Measurements from ENCODE around the gene CYP46A1.
A peak's percentile ranks its signal among the peaks of the same experiment; 100 is the strongest.
"Not testable (repeated sequence)": the region's sequence is repeated elsewhere in the genome, so short reads cannot be mapped to it uniquely, and the experiment has no call there.

CYP46A1 gene

GRCh38 chr14:99683619-99684409, at the start of gene CYP46A1:
TSS of gene CYP46A1 (plus strand) at chr14:99684298. CDS start at chr14:99684418, 120 bp downstream.
- Mint-ChIP-seq H3K9me3 (no peaks in the 10 kb centered on the region), H3K27me3 (ENCODE audit: low read depth) (peaks cover 35% of the 10 kb centered on the region), H3K27ac (peak within 1 kb of the TSS; percentile 82), H3K4me3 (peak within 1 kb of the TSS; percentile 84), H3K4me1 (ENCODE audit: low read depth) (peaks cover 8% of the 10 kb centered on the region), H3K36me3 (ENCODE audit: low read depth) (no peaks in the 10 kb centered on the region)

GRCh38 chr14:99634443-99634842, 49.7 kb upstream of the CYP46A1 start:
- peaks cover 2% of the 10 kb centered on the region for H3K4me1 Mint-ChIP-seq (ENCODE audit: low read depth)
- H3K36me3 Mint-ChIP-seq (ENCODE audit: low read depth), result no peaks in the 10 kb centered on the region
- no peak overlapping the region for H3K4me3 Mint-ChIP-seq
- H3K9me3 Mint-ChIP-seq, result no peaks in the 10 kb centered on the region
- H3K27ac Mint-ChIP-seq, result no peak overlapping the region
- H3K27me3 Mint-ChIP-seq (ENCODE audit: low read depth), result no peaks in the 10 kb centered on the region

- no peaks in the 10 kb centered on the region for H3K27me3 Mint-ChIP-seq (ENCODE audit: low read depth)
- H3K9me3 Mint-ChIP-seq, result no peaks in the 10 kb centered on the region
- H3K36me3 Mint-ChIP-seq (ENCODE audit: low read depth), result no peaks in the 10 kb centered on the region
These were observed 49.0 kb upstream of the CYP46A1 start for GRCh38 chr14:99635116-99635515.

GRCh38 chr14:99636487-99636886, 47.6 kb upstream of the CYP46A1 start:
- Mint-ChIP-seq H3K27me3 (ENCODE audit: low read depth) (no peaks in the 10 kb centered on the region), H3K4me1 (ENCODE audit: low read depth) (peaks cover 2% of the 10 kb centered on the region), H3K9me3 (no peaks in the 10 kb centered on the region), H3K36me3 (ENCODE audit: low read depth) (no peaks in the 10 kb centered on the region), H3K27ac (no peak overlapping the region), H3K4me3 (no peak overlapping the region)

More at GRCh38 chr14:99635116-99635515, 49.0 kb upstream of the CYP46A1 start:
- peaks cover 2% of the 10 kb centered on the region for H3K4me1 Mint-ChIP-seq (ENCODE audit: low read depth)
- H3K4me3 Mint-ChIP-seq, result no peak overlapping the region
- no peak overlapping the region for H3K27ac Mint-ChIP-seq

GRCh38 chr14:99637624-99638023, 46.5 kb upstream of the CYP46A1 start:
- H3K9me3 Mint-ChIP-seq, result no peaks in the 10 kb centered on the region
- H3K4me1 Mint-ChIP-seq (ENCODE audit: low read depth), result peaks cover 2% of the 10 kb centered on the region
- H3K4me3 Mint-ChIP-seq, result no peak overlapping the region
- no peaks in the 10 kb centered on the region for H3K36me3 Mint-ChIP-seq (ENCODE audit: low read depth)
- peaks cover 5% of the 10 kb centered on the region for H3K27me3 Mint-ChIP-seq (ENCODE audit: low read depth)
- no peak overlapping the region for H3K27ac Mint-ChIP-seq

- not testable (repeated sequence) for H3K27ac Mint-ChIP-seq; H3K9me3 Mint-ChIP-seq; H3K4me3 Mint-ChIP-seq; H3K36me3 Mint-ChIP-seq (ENCODE audit: low read depth); H3K4me1 Mint-ChIP-seq (ENCODE audit: low read depth)
- H3K27me3 Mint-ChIP-seq (ENCODE audit: low read depth), result peaks cover 29% of the 10 kb centered on the region
These were observed 41.3 kb upstream of the CYP46A1 start for GRCh38 chr14:99642771-99643170.

GRCh38 chr14:99643343-99643742, 40.8 kb upstream of the CYP46A1 start:
- H3K27ac Mint-ChIP-seq, result no peak overlapping the region
- no peak overlapping the region for H3K4me3 Mint-ChIP-seq
- peaks cover 29% of the 10 kb centered on the region for H3K27me3 Mint-ChIP-seq (ENCODE audit: low read depth)

GRCh38 chr14:99644035-99644587, 40.0 kb upstream of the CYP46A1 start:
- Mint-ChIP-seq H3K4me3 (no peak overlapping the region), H3K36me3 (ENCODE audit: low read depth) (no peaks in the 10 kb centered on the region), H3K27ac (no peak overlapping the region), H3K27me3 (ENCODE audit: low read depth) (peaks cover 29% of the 10 kb centered on the region), H3K9me3 (no peaks in the 10 kb centered on the region), H3K4me1 (ENCODE audit: low read depth) (no peaks in the 10 kb centered on the region)

More at GRCh38 chr14:99643343-99643742, 40.8 kb upstream of the CYP46A1 start:
- no peaks in the 10 kb centered on the region for H3K9me3 Mint-ChIP-seq
- no peaks in the 10 kb centered on the region for H3K4me1 Mint-ChIP-seq (ENCODE audit: low read depth)
- no peaks in the 10 kb centered on the region for H3K36me3 Mint-ChIP-seq (ENCODE audit: low read depth)

GRCh38 chr14:99644723-99645544, 39.2 kb upstream of the CYP46A1 start, which contains the start of gene HHIPL1:
TSS of gene HHIPL1 (plus strand) at chr14:99645129. CDS start at chr14:99645208, 79 bp downstream.
- no peaks in the 10 kb centered on the region for H3K36me3 Mint-ChIP-seq (ENCODE audit: low read depth)
- peaks cover 29% of the 10 kb centered on the region for H3K27me3 Mint-ChIP-seq (ENCODE audit: low read depth)
- H3K27ac Mint-ChIP-seq, result no peak within 1 kb of the TSS
- no peaks in the 10 kb centered on the region for H3K4me1 Mint-ChIP-seq (ENCODE audit: low read depth)
- no peaks in the 10 kb centered on the region for H3K9me3 Mint-ChIP-seq
- no peak within 1 kb of the TSS for H3K4me3 Mint-ChIP-seq

- peaks cover 29% of the 10 kb centered on the region for H3K27me3 Mint-ChIP-seq (ENCODE audit: low read depth)
- no peaks in the 10 kb centered on the region for H3K9me3 Mint-ChIP-seq
- H3K36me3 Mint-ChIP-seq (ENCODE audit: low read depth), result no peaks in the 10 kb centered on the region
- H3K27ac Mint-ChIP-seq, result no peak overlapping the region
- no peaks in the 10 kb centered on the region for H3K4me1 Mint-ChIP-seq (ENCODE audit: low read depth)
- H3K4me3 Mint-ChIP-seq, result no peak overlapping the region
These were observed 38.3 kb upstream of the CYP46A1 start for GRCh38 chr14:99645545-99646505.

- Mint-ChIP-seq H3K4me3 (no peak overlapping the region), H3K27me3 (ENCODE audit: low read depth) (peaks cover 24% of the 10 kb centered on the region), H3K9me3 (no peaks in the 10 kb centered on the region), H3K36me3 (ENCODE audit: low read depth) (no peaks in the 10 kb centered on the region), H3K27ac (no peak overlapping the region), H3K4me1 (ENCODE audit: low read depth) (no peaks in the 10 kb centered on the region)
These were observed 36.7 kb upstream of the CYP46A1 start for GRCh38 chr14:99647411-99647810.

GRCh38 chr14:99648027-99648784, 35.9 kb upstream of the CYP46A1 start:
- Mint-ChIP-seq H3K27ac (no peak overlapping the region), H3K36me3 (ENCODE audit: low read depth) (no peaks in the 10 kb centered on the region), H3K27me3 (ENCODE audit: low read depth) (peaks cover 22% of the 10 kb centered on the region), H3K4me3 (no peak overlapping the region), H3K4me1 (ENCODE audit: low read depth) (no peaks in the 10 kb centered on the region), H3K9me3 (no peaks in the 10 kb centered on the region)

- Mint-ChIP-seq H3K27me3 (ENCODE audit: low read depth) (peaks cover 12% of the 10 kb centered on the region), H3K4me3 (no peak overlapping the region), H3K9me3 (no peaks in the 10 kb centered on the region), H3K4me1 (ENCODE audit: low read depth) (no peaks in the 10 kb centered on the region), H3K27ac (no peak overlapping the region), H3K36me3 (ENCODE audit: low read depth) (no peaks in the 10 kb centered on the region)
These were observed 34.9 kb upstream of the CYP46A1 start for GRCh38 chr14:99649219-99649618.

Measured in T-helper 1 cell treated with Interleukin-12 subunit alpha and Interleukin-12 subunit beta and Interleukin-4 antibody, amounts not matched to agents 30 μg/mL and 1 μg/mL, for 36 hours (primary cell).